HCT116 (cell line): Measurements from ENCODE around the gene ARIH2.

Source experiments
- CEBPB ChIP-seq: IDR thresholded peaks from 2 replicates; pipeline ENCODE4 v1.6.1; 2012; ENCODE audit warnings: low read depth
- EGR1 ChIP-seq: IDR thresholded peaks from 2 replicates; pipeline ENCODE4 v1.6.1; 2012; ENCODE audit warnings: low read depth
- EZH2 ChIP-seq: fragments of 200-600 bp; sonication (generic); IDR thresholded peaks from 2 replicates; pipeline ENCODE4 v1.6.1; 2017; ENCODE audit warnings: antibody characterized with exemption, mixed run types
- EZH2phosphoT487 ChIP-seq: fragments of 200-600 bp; IDR thresholded peaks from 2 replicates; pipeline ENCODE4 v1.6.1; 2018; ENCODE audit warnings: antibody characterized with exemption, borderline replicate concordance
- FOSL1 ChIP-seq: IDR thresholded peaks from 2 replicates; pipeline ENCODE4 v1.6.1; 2012; ENCODE audit warnings: low read depth
- POLR2A ChIP-seq: IDR thresholded peaks from 2 replicates; pipeline ENCODE4 v1.7.0; 2011; ENCODE audit warnings: borderline replicate concordance; ENCODE audit not compliant: insufficient read depth, insufficient read length; ENCODE audit errors: extremely low read depth
- POLR2AphosphoS5 ChIP-seq: IDR thresholded peaks from 2 replicates; pipeline ENCODE4 v1.6.1; 2011; ENCODE audit warnings: mild to moderate bottlenecking, low read depth, low read length, moderate library complexity
- RAD21 ChIP-seq: IDR thresholded peaks from 2 replicates; pipeline ENCODE4 v1.6.1; 2012; ENCODE audit warnings: low read depth, mild to moderate bottlenecking
- REST ChIP-seq: IDR thresholded peaks from 2 replicates; pipeline ENCODE4 v1.6.1; 2012; ENCODE audit warnings: low read depth
- SIN3A ChIP-seq: IDR thresholded peaks from 2 replicates; pipeline ENCODE4 v1.6.1; 2012; ENCODE audit warnings: low read depth
- ZBTB33 ChIP-seq: IDR thresholded peaks from 2 replicates; pipeline ENCODE4 v1.6.1; 2011; ENCODE audit warnings: mild to moderate bottlenecking, low read length, moderate library complexity; ENCODE audit not compliant: insufficient replicate concordance; ENCODE audit errors: extremely low read depth
- ZFX ChIP-seq: fragments of 450-650 bp; IDR thresholded peaks from 2 replicates; pipeline ENCODE4 v1.6.1; 2017
- ZNF274 ChIP-seq: fragments of 200-500 bp; sonication (Bioruptor generic); IDR thresholded peaks from 2 replicates; pipeline ENCODE4 v1.6.1; 2014; ENCODE audit warnings: mild to moderate bottlenecking, low read depth, low read length, inconsistent platforms
- TF ChIP-seq, protein P1 (sequence below), 3 experiments: fragments of 200-600 bp in 1 of 3; sonication (generic) in 1 of 3; IDR thresholded peaks in 2 of 3; conservative IDR thresholded peaks in 1 of 3; 2 replicates each; pipeline ENCODE4 v1.5.1; 2012 to 2017; ENCODE audit warnings: low read depth in 2 of 3, low read length in 2 of 3, antibody characterized with exemption in 1 of 3, borderline replicate concordance in 1 of 3, control low read depth in 1 of 3, mild to moderate bottlenecking in 1 of 3, mixed read lengths in 1 of 3, mixed run types in 1 of 3, moderate library complexity in 1 of 3; ENCODE audit not compliant: insufficient read depth in 1 of 3

GRCh38 chr3:48979451-48979850 is 60.8 kb downstream of the ARIH2 start:
- TF ChIP-seq RAD21: no peak
- TF ChIP-seq, protein P1, sequence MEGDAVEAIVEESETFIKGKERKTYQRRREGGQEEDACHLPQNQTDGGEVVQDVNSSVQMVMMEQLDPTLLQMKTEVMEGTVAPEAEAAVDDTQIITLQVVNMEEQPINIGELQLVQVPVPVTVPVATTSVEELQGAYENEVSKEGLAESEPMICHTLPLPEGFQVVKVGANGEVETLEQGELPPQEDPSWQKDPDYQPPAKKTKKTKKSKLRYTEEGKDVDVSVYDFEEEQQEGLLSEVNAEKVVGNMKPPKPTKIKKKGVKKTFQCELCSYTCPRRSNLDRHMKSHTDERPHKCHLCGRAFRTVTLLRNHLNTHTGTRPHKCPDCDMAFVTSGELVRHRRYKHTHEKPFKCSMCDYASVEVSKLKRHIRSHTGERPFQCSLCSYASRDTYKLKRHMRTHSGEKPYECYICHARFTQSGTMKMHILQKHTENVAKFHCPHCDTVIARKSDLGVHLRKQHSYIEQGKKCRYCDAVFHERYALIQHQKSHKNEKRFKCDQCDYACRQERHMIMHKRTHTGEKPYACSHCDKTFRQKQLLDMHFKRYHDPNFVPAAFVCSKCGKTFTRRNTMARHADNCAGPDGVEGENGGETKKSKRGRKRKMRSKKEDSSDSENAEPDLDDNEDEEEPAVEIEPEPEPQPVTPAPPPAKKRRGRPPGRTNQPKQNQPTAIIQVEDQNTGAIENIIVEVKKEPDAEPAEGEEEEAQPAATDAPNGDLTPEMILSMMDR (IDR thresholded peaks at IDR 0.05 in 2 of 3, conservative IDR thresholded peaks at IDR 0.05 in 1 of 3; ENCODE audit: borderline replicate concordance in 1 of 3, insufficient read depth in 1 of 3, low read depth in 2 of 3, low read length in 2 of 3): no peak
- TF ChIP-seq REST: no peak
- TF ChIP-seq POLR2A: no peak
- TF ChIP-seq POLR2AphosphoS5: no peak
- TF ChIP-seq SIN3A: no peak
- no peak for TF ChIP-seq EZH2phosphoT487
- no peak for TF ChIP-seq EZH2
- TF ChIP-seq ZNF274: no peak
- TF ChIP-seq ZFX: no peak
- TF ChIP-seq FOSL1: no peak
- no peak for TF ChIP-seq CEBPB
- no peak for TF ChIP-seq ZBTB33
- TF ChIP-seq EGR1: no peak
